Measurements from ENCODE around the gene NUCB1. TPM values are rescaled to one million over a fixed set of nuclear protein-coding genes. Genes with fewer than 3 reads are reported as not detected.
A peak's percentile ranks its signal among the peaks of the same experiment; 100 is the strongest.

The NUCB1 gene
- total RNA-seq, 1 experiment from 2014 or later = 153 TPM

GRCh38 chr19:48962849-48963165 lies 62.7 kb downstream of the NUCB1 start:
- Mint-ChIP-seq H3K27ac (no peak overlapping the region), H3K4me1 (peaks cover 33% of the 10 kb centered on the region), H3K9me3 (peaks cover 4% of the 10 kb centered on the region), H3K27me3 (ENCODE audit: low read depth) (no peaks in the 10 kb centered on the region), H3K4me3 (no peak overlapping the region), H3K36me3 (peaks cover 41% of the 10 kb centered on the region)
- ChIA-PET POLR2A (no interaction called here), CTCF (interaction anchor here (0.8 to 2.3 kb wide), 4 partner anchors 8 to 167 kb away, joined by 3 to 14 read pairs (median 7); partner anchors contain the start of genes GYS1 and RUVBL2)
- ATAC-seq (no peak), DNase-seq (ENCODE audit: low spot score) (no peak)
- TF ChIP-seq ATF3 (CRISPR knock-in tag; conservative IDR thresholded peaks at IDR 0.05) (no peak), ZNF671 (CRISPR knock-in tag; IDR thresholded peaks at IDR 0.05) (no peak)

GRCh38 chr19:48963371-48964204 lies 63.5 kb downstream of the NUCB1 start:
- CTCF ChIA-PET = interaction anchor here (0.6 to 2.2 kb wide), 8 partner anchors 29 to 175 kb away, joined by 3 to 13 read pairs (median 4); partner anchors contain the start of genes DHDH, GYS1 and RUVBL2
- DNase-seq (ENCODE audit: low spot score) = peak; percentile 75
- Mint-ChIP-seq H3K4me1 (peaks cover 33% of the 10 kb centered on the region), H3K27ac (peak overlapping the region; percentile 99), H3K4me3 (peak overlapping the region; percentile 99), H3K27me3 (ENCODE audit: low read depth) (no peaks in the 10 kb centered on the region), H3K9me3 (peaks cover 4% of the 10 kb centered on the region), H3K36me3 (peaks cover 40% of the 10 kb centered on the region)
- peak; percentile 21 for ATAC-seq
- POLR2A ChIA-PET = interaction anchor here (0.6 to 1.4 kb wide), 8 partner anchors 30 to 334 kb away, joined by 3 to 6 read pairs (median 3); partner anchors contain the start of genes GYS1, PPP1R15A and RUVBL2
- no peak for TF ChIP-seq ZNF317 (CRISPR knock-in tag; IDR thresholded peaks at IDR 0.05; ENCODE audit: borderline replicate concordance, low read depth)
- TF ChIP-seq EMX1 (CRISPR knock-in tag; IDR thresholded peaks at IDR 0.05) = peak; percentile 74; the same call in 1 of the 2 replicates
- no peak for TF ChIP-seq ESRRA (CRISPR knock-in tag; IDR thresholded peaks at IDR 0.05; ENCODE audit: borderline replicate concordance)
- TF ChIP-seq CREM (CRISPR knock-in tag; IDR thresholded peaks at IDR 0.05) = no peak
- TF ChIP-seq ZNF416 (CRISPR knock-in tag; IDR thresholded peaks at IDR 0.05) = no peak
- TF ChIP-seq JAZF1 (CRISPR knock-in tag; IDR thresholded peaks at IDR 0.05) = no peak
- peak; percentile 98 for TF ChIP-seq NFE2L1 (CRISPR knock-in tag; IDR thresholded peaks at IDR 0.05)
- TF ChIP-seq GRHL2 (CRISPR knock-in tag; IDR thresholded peaks at IDR 0.05; ENCODE audit: insufficient replicate concordance, severe bottlenecking) = no peak
- no peak for TF ChIP-seq NR3C1 (CRISPR knock-in tag; conservative IDR thresholded peaks at IDR 0.05; ENCODE audit: low read depth)
- TF ChIP-seq ZNF396 (CRISPR knock-in tag; IDR thresholded peaks at IDR 0.05; ENCODE audit: borderline replicate concordance) = no peak
- TF ChIP-seq PRDM15 (CRISPR knock-in tag; IDR thresholded peaks at IDR 0.05) = no peak
- peak; percentile 73 for TF ChIP-seq ZNF423 (CRISPR knock-in tag; IDR thresholded peaks at IDR 0.05)
- no peak for TF ChIP-seq RELA (CRISPR knock-in tag; IDR thresholded peaks at IDR 0.05; ENCODE audit: borderline replicate concordance)
- TF ChIP-seq TEAD1 (CRISPR knock-in tag; IDR thresholded peaks at IDR 0.05) = no peak
- no peak for TF ChIP-seq MAX (CRISPR knock-in tag; IDR thresholded peaks at IDR 0.05)
- TF ChIP-seq ZNF281 (CRISPR knock-in tag; IDR thresholded peaks at IDR 0.05) = 0 out of 2 replicates have a peak, but pooled peaks have one; percentile 72
- TF ChIP-seq ETV6 (CRISPR knock-in tag; IDR thresholded peaks at IDR 0.05) = peak; percentile 76; the same call in 1 of the 2 replicates
- peak; percentile 68; the same call in 1 of the 2 replicates for TF ChIP-seq FOXK1 (CRISPR knock-in tag; IDR thresholded peaks at IDR 0.05)
- TF ChIP-seq ERG (CRISPR knock-in tag; IDR thresholded peaks at IDR 0.05) = no peak
- TF ChIP-seq HMGXB4 (CRISPR knock-in tag; IDR thresholded peaks at IDR 0.05) = no peak

Measured in WTC11 (cell line).